Progenitor cell of endocrine pancreas (in vitro differentiated cells): Measurements from ENCODE around the gene INTS14. TPM values are rescaled to one million over a fixed set of nuclear protein-coding genes. Genes with fewer than 3 reads are reported as not detected.

Experiments used
- DNase-seq: peaks from one replicate; pipeline ENCODE4 v3.0.0; 2021; ENCODE audit warnings: low spot score; ENCODE audit not compliant: unreplicated experiment
- H3K27ac Mint-ChIP-seq: 2 replicates; pipeline ENCODE4 v1.8.0; 2021; ENCODE audit warnings: mild to moderate bottlenecking, moderate library complexity, mixed read lengths
- H3K27me3 Mint-ChIP-seq: 2 replicates; pipeline ENCODE4 v1.8.0; 2021; ENCODE audit warnings: mixed read lengths
- H3K36me3 Mint-ChIP-seq: 2 replicates; pipeline ENCODE4 v1.8.0; 2022; ENCODE audit warnings: mixed read lengths; ENCODE audit not compliant: insufficient read depth
- H3K4me1 Mint-ChIP-seq: 2 replicates; pipeline ENCODE4 v1.8.0; 2021; ENCODE audit warnings: low read depth, mixed read lengths
- H3K4me3 Mint-ChIP-seq: 2 replicates; pipeline ENCODE4 v1.8.0; 2021; ENCODE audit warnings: low read depth, mild to moderate bottlenecking, moderate library complexity, mixed read lengths
- H3K9me3 Mint-ChIP-seq: 2 replicates; pipeline ENCODE4 v1.8.0; 2021; ENCODE audit warnings: low read depth, mixed read lengths
- CTCF ChIP-seq: fragments of 200-600 bp; sonication (generic); IDR thresholded peaks from one replicate; pipeline ENCODE4 v1.5.0; 2021; ENCODE audit warnings: antibody characterized with exemption, mild to moderate bottlenecking; ENCODE audit not compliant: unreplicated experiment
- total RNA-seq: library from RNA; stranded (reverse); gene quantifications from 2 replicates; pipeline ENCODE4 v1.2.1, GENCODE V29; 2021

The INTS14 gene
- total RNA-seq, 1 donor from 2014 or later = 65.7 TPM

GRCh38 chr15:65533057-65533756 lies 77.7 kb downstream of the INTS14 start:
- no peak for DNase-seq
- Mint-ChIP-seq H3K4me3 (peak overlapping the region; percentile 46), H3K27ac (peak overlapping the region; percentile 80), H3K36me3 (peaks cover 6% of the 10 kb centered on the region), H3K27me3 (no peaks in the 10 kb centered on the region), H3K4me1 (peaks cover 32% of the 10 kb centered on the region), H3K9me3 (no peaks in the 10 kb centered on the region)
- no peak for TF ChIP-seq CTCF

- peaks cover 29% of the 10 kb centered on the region for H3K4me1 Mint-ChIP-seq
- no peaks in the 10 kb centered on the region for H3K27me3 Mint-ChIP-seq
- peak overlapping the region; percentile 46 for H3K4me3 Mint-ChIP-seq
- no peak for DNase-seq
- no peaks in the 10 kb centered on the region for H3K9me3 Mint-ChIP-seq
- TF ChIP-seq CTCF = no peak
- H3K36me3 Mint-ChIP-seq = peaks cover 3% of the 10 kb centered on the region
- peak overlapping the region; percentile 80 for H3K27ac Mint-ChIP-seq
Measured at GRCh38 chr15:65532738-65533051, 78.2 kb downstream of the INTS14 start.

- Mint-ChIP-seq H3K27me3 (no peaks in the 10 kb centered on the region), H3K36me3 (peaks cover 3% of the 10 kb centered on the region), H3K27ac (peak within 1 kb of the TSS; percentile 99), H3K4me1 (peaks cover 29% of the 10 kb centered on the region), H3K9me3 (no peaks in the 10 kb centered on the region), H3K4me3 (peak within 1 kb of the TSS; percentile 86)
- TF ChIP-seq CTCF = no peak
- DNase-seq = peak; percentile 92
Measured at GRCh38 chr15:65530318-65531111, 80.4 kb downstream of the INTS14 start, which contains the start of gene HACD3. TSS of gene HACD3 (plus strand) at chr15:65530463. CDS start at chr15:65530632, 169 bp downstream.

- H3K36me3 Mint-ChIP-seq = peaks cover 3% of the 10 kb centered on the region
- peak overlapping the region; percentile 78 for H3K27ac Mint-ChIP-seq
- H3K9me3 Mint-ChIP-seq = no peaks in the 10 kb centered on the region
- H3K27me3 Mint-ChIP-seq = no peaks in the 10 kb centered on the region
- H3K4me3 Mint-ChIP-seq = peak overlapping the region; percentile 86
- H3K4me1 Mint-ChIP-seq = peaks cover 30% of the 10 kb centered on the region
- no peak for DNase-seq
- no peak for TF ChIP-seq CTCF
Measured at GRCh38 chr15:65529762-65530317, 81.1 kb downstream of the INTS14 start.

Other genes with a start within 250 kb of the INTS14 start
- 125 and 138 TPM in 2 replicates for gene IGDCC3, start 233.1 kb downstream of the INTS14 start, total RNA-seq
- 11.5 and 12.8 TPM in 2 replicates for gene IGDCC4, start 188.2 kb downstream of the INTS14 start, total RNA-seq
- 30.7 TPM in 2 replicates for gene DPP8, start 93.4 kb downstream of the INTS14 start, total RNA-seq
- gene HACD3, start 80.7 kb downstream of the INTS14 start, total RNA-seq = 152 and 156 TPM in 2 replicates
- 9.6 and 10.3 TPM in 2 replicates for gene SLC24A1, start 10.8 kb upstream of the INTS14 start, total RNA-seq
- gene DENND4A, start 181.2 kb upstream of the INTS14 start, total RNA-seq = 17.5 and 17.9 TPM in 2 replicates